ENCODE data around the gene ZNF414. TPM values are rescaled to one million over a fixed set of nuclear protein-coding genes. Genes with fewer than 3 reads are reported as not detected.
"Not testable (repeated sequence)": the region's sequence is repeated elsewhere in the genome, so short reads cannot be mapped to it uniquely, and the experiment has no call there.

Gene ZNF414
- total and polyA plus RNA-seq, 10 of the 15 experiments (the other 5 are each of a cell fraction or from before 2014, with no cell fraction given), result 0.16 to 23.7 (median 5.3) TPM; not detected in 1

- Histone ChIP-seq H3K27ac (ENCODE audit: control insufficient read depth, insufficient read depth) (no peak overlapping the region), H2AFZ (ENCODE audit: control insufficient read depth, low read depth, low read length) (no peak overlapping the region), H3K4me3 (no peak overlapping the region), H4K20me1 (ENCODE audit: control insufficient read depth, insufficient read depth) (no peaks in the 10 kb centered on the region), H3K79me2 (ENCODE audit: control insufficient read depth, insufficient read depth, low read length) (no peaks in the 10 kb centered on the region), H3K27me3 (replicated peaks in 1 of 2; ENCODE audit: control insufficient read depth in 2 of 2, insufficient read depth in 2 of 2, low read length in 1 of 2) (no peaks in the 10 kb centered on the region), H3K4me1 (ENCODE audit: control insufficient read depth, insufficient read depth, low read length) (no peaks in the 10 kb centered on the region), H3K36me3 (ENCODE audit: control insufficient read depth in 2 of 2, insufficient read depth in 2 of 2, low read length in 1 of 2) (peaks cover 0 to 3% of the 10 kb centered on the region in 2 experiments; a peak in 3 of 4 replicates), H3K4me2 (ENCODE audit: control insufficient read depth, insufficient read depth) (no peak overlapping the region), H3K9me3 (replicated peaks; ENCODE audit: control insufficient read depth, insufficient read depth, low read length) (no peaks in the 10 kb centered on the region), H3K9ac (ENCODE audit: control insufficient read depth, insufficient read depth, low read length) (no peak overlapping the region)
- ChIA-PET CTCF (interaction anchor here (2.6 kb wide), 1 partner anchor 21 kb away, joined by 16 read pairs; the partner anchor contains the start of gene MYO1F), RAD21 (ENCODE audit: unreplicated experiment) (no interaction called here), SMC1A (ENCODE audit: uncharacterized antibody, unreplicated experiment) (no interaction called here), POLR2A (no interaction called here)
- BruUV-seq (replicated peaks), result no TSS peak
- in situ Hi-C loops (cut with MboI), result no loop called here
- intact Hi-C loops (cut with micrococcal nuclease; ENCODE audit: unreplicated experiment), result no loop called here
- DNase-seq (ENCODE audit: low read depth, low spot score) (no peak), ATAC-seq (no peak), FAIRE-seq (no peak)
- 68% methylated on average over 5 of the region's 6 CpGs for WGBS (ENCODE audit: insufficient coverage, insufficient replicate concordance, low lambda C conversion rate, missing lambda C conversion rate)
- TF ChIP-seq IKZF1 (conservative IDR thresholded peaks at IDR 0.05) (0 out of 2 replicates have a peak, but pooled peaks have one; percentile 14), SIN3A (IDR thresholded peaks at IDR 0.05; ENCODE audit: low read depth, low read length) (no peak), EED (IDR thresholded peaks at IDR 0.05; ENCODE audit: low read depth) (0 out of 2 replicates have a peak, but pooled peaks have one; percentile 15)
These were observed 43.8 kb upstream of the ZNF414 start for GRCh38 chr19:8557642-8558238.

- H3K4me3 ChIP-seq; H3K9ac ChIP-seq (ENCODE audit: control insufficient read depth, insufficient read depth, low read length); POLR2A ChIA-PET; SMC1A ChIA-PET (ENCODE audit: uncharacterized antibody, unreplicated experiment); DNase-seq (ENCODE audit: low read depth, low spot score); H3K4me1 ChIP-seq (ENCODE audit: control insufficient read depth, insufficient read depth, low read length); H2AFZ ChIP-seq (ENCODE audit: control insufficient read depth, low read depth, low read length); H3K4me2 ChIP-seq (ENCODE audit: control insufficient read depth, insufficient read depth); RAD21 ChIA-PET (ENCODE audit: unreplicated experiment); H3K9me3 ChIP-seq (replicated peaks; ENCODE audit: control insufficient read depth, insufficient read depth, low read length); H3K27me3 ChIP-seq (replicated peaks in 1 of 2; ENCODE audit: control insufficient read depth in 2 of 2, insufficient read depth in 2 of 2, low read length in 1 of 2); ATAC-seq; H3K79me2 ChIP-seq (ENCODE audit: control insufficient read depth, insufficient read depth, low read length); FAIRE-seq; CTCF ChIA-PET; H3K36me3 ChIP-seq (ENCODE audit: control insufficient read depth in 2 of 2, insufficient read depth in 2 of 2, low read length in 1 of 2); intact Hi-C loops (cut with micrococcal nuclease; ENCODE audit: unreplicated experiment); H4K20me1 ChIP-seq (ENCODE audit: control insufficient read depth, insufficient read depth); in situ Hi-C loops (cut with MboI); H3K27ac ChIP-seq (ENCODE audit: control insufficient read depth, insufficient read depth); BruUV-seq (replicated peaks): not testable (repeated sequence)
- 79% methylated on average over 7 of the region's 7 CpGs for WGBS (ENCODE audit: insufficient coverage, insufficient replicate concordance, low lambda C conversion rate, missing lambda C conversion rate)
These were observed 39.8 kb upstream of the ZNF414 start for GRCh38 chr19:8553729-8554128.

All from GM12878 (cell line).